NCI-H2196 treated with DMSO at 0.1 percent for 48 hours (cell line): ENCODE data around the gene TRPV6.

Source experiments
- DNase-seq: peaks from one replicate; lab custom pipeline; 2025; ENCODE audit not compliant: unreplicated experiment; lab: John Stamatoyannopoulos, UW

TRPV6 gene

GRCh38 chr7:142885311-142886230, at the start of gene TRPV6:
TSS of gene TRPV6 (minus strand) at chr7:142885745.
- no peak for DNase-seq

- no peak for DNase-seq
Observed at GRCh38 chr7:142934056-142934455, 48.5 kb upstream of the TRPV6 start.

- no peak for DNase-seq
Observed at GRCh38 chr7:142933624-142934023, 48.1 kb upstream of the TRPV6 start, which contains the start of gene TRPV5. TSS of gene TRPV5 (minus strand) at chr7:142933746. CDS start at chr7:142933459, 287 bp downstream.

GRCh38 chr7:142933092-142933475, 47.5 kb upstream of the TRPV6 start:
- DNase-seq, result no peak

- DNase-seq, result no peak
Observed at GRCh38 chr7:142932386-142933091, 47.0 kb upstream of the TRPV6 start.

GRCh38 chr7:142930126-142930730, 44.7 kb upstream of the TRPV6 start:
- DNase-seq, result no peak

GRCh38 chr7:142927949-142928348, 42.4 kb upstream of the TRPV6 start:
- no peak for DNase-seq

- DNase-seq, result no peak
Observed at GRCh38 chr7:142927085-142927745, 41.7 kb upstream of the TRPV6 start.

- DNase-seq, result no peak
Observed at GRCh38 chr7:142925413-142925812, 39.9 kb upstream of the TRPV6 start.

GRCh38 chr7:142923391-142923790, 37.8 kb upstream of the TRPV6 start:
- no peak for DNase-seq

GRCh38 chr7:142919656-142920055, 34.1 kb upstream of the TRPV6 start:
- no peak for DNase-seq

- DNase-seq, result no peak
Observed at GRCh38 chr7:142918901-142919300, 33.4 kb upstream of the TRPV6 start.

GRCh38 chr7:142917447-142917846, 31.9 kb upstream of the TRPV6 start:
- no peak for DNase-seq

GRCh38 chr7:142916508-142916907, 31.0 kb upstream of the TRPV6 start:
- DNase-seq, result no peak

GRCh38 chr7:142915315-142915714, 29.8 kb upstream of the TRPV6 start:
- DNase-seq, result no peak

GRCh38 chr7:142914121-142914520, 28.6 kb upstream of the TRPV6 start:
- no peak for DNase-seq

GRCh38 chr7:142913566-142913965, 28.0 kb upstream of the TRPV6 start:
- no peak for DNase-seq

- DNase-seq, result no peak
Observed at GRCh38 chr7:142913051-142913450, 27.5 kb upstream of the TRPV6 start.

GRCh38 chr7:142910481-142910880, 24.9 kb upstream of the TRPV6 start:
- no peak for DNase-seq

GRCh38 chr7:142910031-142910433, 24.5 kb upstream of the TRPV6 start:
- DNase-seq, result no peak
